Sigmoid colon (tissue), 4 donors: Measurements from ENCODE around the gene RNF224.

ENCODE experiments used
- CTCF ChIP-seq, 4 experiments: fragments of 450-650 bp in 3 of 4; fragments of 200-600 bp in 1 of 4; IDR thresholded peaks; one replicate each; pipeline ENCODE4 v1.5.1; 2016 to 2019; ENCODE audit warnings: antibody characterized with exemption in 4 of 4, mild to moderate bottlenecking in 3 of 4, moderate library complexity in 2 of 4
- EP300 ChIP-seq, 4 donors: sonication (generic); formaldehyde crosslinking; IDR thresholded peaks; one replicate each; pipeline ENCODE4 v1.6.1; 2017; ENCODE audit warnings: antibody characterized with exemption in 4 of 4
- POLR2A ChIP-seq, 2 donors: fragments of 450-650 bp; IDR thresholded peaks; one replicate each; pipeline ENCODE4 v1.6.1; 2016; ENCODE audit warnings: antibody characterized with exemption in 2 of 2, mild to moderate bottlenecking in 2 of 2, moderate library complexity in 2 of 2
- POLR2AphosphoS5 ChIP-seq, 4 donors: sonication (generic); formaldehyde crosslinking; IDR thresholded peaks; one replicate each; pipeline ENCODE4 v1.6.1; 2017; ENCODE audit warnings: antibody characterized with exemption in 4 of 4

GRCh38 chr9:137227054-137227852, at the start of gene RNF224:
- TF ChIP-seq CTCF (IDR thresholded peaks at IDR 0.05), result peak; percentile 68 to 90 (median 86)
- no peak for TF ChIP-seq POLR2A (IDR thresholded peaks at IDR 0.05)
- no peak for TF ChIP-seq POLR2AphosphoS5 (IDR thresholded peaks at IDR 0.05)
- no peak for TF ChIP-seq EP300 (IDR thresholded peaks at IDR 0.05)
